ENCODE data around the gene FTO.

DNA sequence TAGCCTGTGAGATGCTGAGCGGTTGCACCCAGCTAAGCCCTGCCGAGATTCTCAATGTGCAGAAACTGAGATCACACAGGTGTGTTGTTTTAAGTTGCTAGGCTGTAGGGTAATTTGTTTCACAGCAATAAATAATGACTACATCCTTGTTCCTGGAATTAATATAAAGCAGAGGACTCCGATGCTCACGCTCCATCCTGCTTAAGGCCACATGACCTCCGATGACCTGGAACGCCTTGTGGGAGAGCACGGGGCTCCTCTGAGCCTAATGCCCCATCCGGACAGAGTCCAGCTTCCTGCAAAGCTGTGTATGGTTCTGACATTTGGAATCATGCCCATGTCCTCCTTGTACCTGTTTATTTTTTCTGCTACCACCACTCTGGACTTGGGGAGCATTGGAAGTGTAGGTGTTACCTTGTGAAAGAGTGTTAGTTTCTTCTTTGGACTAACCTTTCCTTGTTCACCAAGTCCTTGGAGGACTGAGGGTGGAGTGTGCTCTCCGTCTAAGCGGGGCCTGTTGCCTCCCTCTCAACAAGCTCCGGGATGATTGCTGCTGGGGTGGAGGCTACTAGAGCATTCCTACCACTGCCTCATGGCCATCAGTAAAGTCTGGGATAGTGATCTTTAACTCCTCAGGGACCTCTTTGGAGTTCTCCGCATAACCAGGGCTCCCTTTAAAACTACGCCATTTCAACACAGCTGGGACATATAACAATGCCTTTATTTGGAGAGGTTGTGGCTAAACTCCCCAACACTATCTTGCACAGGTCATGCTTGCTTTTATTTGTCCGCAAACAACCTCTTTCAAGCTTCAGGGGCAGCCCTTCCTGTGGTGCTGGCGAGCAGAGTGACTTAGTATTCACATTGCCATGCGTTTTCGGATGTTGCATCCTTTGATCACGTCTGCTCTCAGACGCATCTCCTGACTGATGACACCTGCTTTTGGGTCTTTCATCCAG lies 457.3 kb downstream of the FTO start:
- TF ChIP-seq, protein P1, sequence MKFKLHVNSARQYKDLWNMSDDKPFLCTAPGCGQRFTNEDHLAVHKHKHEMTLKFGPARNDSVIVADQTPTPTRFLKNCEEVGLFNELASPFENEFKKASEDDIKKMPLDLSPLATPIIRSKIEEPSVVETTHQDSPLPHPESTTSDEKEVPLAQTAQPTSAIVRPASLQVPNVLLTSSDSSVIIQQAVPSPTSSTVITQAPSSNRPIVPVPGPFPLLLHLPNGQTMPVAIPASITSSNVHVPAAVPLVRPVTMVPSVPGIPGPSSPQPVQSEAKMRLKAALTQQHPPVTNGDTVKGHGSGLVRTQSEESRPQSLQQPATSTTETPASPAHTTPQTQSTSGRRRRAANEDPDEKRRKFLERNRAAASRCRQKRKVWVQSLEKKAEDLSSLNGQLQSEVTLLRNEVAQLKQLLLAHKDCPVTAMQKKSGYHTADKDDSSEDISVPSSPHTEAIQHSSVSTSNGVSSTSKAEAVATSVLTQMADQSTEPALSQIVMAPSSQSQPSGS (CRISPR knock-in tag; IDR thresholded peaks at IDR 0.05; ENCODE audit: borderline replicate concordance, low read depth): no peak
- TF ChIP-seq, protein P2, sequence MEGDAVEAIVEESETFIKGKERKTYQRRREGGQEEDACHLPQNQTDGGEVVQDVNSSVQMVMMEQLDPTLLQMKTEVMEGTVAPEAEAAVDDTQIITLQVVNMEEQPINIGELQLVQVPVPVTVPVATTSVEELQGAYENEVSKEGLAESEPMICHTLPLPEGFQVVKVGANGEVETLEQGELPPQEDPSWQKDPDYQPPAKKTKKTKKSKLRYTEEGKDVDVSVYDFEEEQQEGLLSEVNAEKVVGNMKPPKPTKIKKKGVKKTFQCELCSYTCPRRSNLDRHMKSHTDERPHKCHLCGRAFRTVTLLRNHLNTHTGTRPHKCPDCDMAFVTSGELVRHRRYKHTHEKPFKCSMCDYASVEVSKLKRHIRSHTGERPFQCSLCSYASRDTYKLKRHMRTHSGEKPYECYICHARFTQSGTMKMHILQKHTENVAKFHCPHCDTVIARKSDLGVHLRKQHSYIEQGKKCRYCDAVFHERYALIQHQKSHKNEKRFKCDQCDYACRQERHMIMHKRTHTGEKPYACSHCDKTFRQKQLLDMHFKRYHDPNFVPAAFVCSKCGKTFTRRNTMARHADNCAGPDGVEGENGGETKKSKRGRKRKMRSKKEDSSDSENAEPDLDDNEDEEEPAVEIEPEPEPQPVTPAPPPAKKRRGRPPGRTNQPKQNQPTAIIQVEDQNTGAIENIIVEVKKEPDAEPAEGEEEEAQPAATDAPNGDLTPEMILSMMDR (IDR thresholded peaks at IDR 0.05): no peak
- TF ChIP-seq, protein P3, sequence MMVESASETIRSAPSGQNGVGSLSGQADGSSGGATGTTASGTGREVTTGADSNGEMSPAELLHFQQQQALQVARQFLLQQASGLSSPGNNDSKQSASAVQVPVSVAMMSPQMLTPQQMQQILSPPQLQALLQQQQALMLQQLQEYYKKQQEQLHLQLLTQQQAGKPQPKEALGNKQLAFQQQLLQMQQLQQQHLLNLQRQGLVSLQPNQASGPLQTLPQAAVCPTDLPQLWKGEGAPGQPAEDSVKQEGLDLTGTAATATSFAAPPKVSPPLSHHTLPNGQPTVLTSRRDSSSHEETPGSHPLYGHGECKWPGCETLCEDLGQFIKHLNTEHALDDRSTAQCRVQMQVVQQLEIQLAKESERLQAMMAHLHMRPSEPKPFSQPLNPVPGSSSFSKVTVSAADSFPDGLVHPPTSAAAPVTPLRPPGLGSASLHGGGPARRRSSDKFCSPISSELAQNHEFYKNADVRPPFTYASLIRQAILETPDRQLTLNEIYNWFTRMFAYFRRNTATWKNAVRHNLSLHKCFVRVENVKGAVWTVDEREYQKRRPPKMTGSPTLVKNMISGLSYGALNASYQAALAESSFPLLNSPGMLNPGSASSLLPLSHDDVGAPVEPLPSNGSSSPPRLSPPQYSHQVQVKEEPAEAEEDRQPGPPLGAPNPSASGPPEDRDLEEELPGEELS (CRISPR knock-in tag; IDR thresholded peaks at IDR 0.05): no peak
- TF ChIP-seq, protein P4, sequence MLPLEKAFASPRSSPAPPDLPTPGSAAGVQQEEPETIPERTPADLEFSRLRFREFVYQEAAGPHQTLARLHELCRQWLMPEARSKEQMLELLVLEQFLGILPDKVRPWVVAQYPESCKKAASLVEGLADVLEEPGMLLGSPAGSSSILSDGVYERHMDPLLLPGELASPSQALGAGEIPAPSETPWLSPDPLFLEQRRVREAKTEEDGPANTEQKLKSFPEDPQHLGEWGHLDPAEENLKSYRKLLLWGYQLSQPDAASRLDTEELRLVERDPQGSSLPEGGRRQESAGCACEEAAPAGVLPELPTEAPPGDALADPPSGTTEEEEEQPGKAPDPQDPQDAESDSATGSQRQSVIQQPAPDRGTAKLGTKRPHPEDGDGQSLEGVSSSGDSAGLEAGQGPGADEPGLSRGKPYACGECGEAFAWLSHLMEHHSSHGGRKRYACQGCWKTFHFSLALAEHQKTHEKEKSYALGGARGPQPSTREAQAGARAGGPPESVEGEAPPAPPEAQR (CRISPR knock-in tag; IDR thresholded peaks at IDR 0.05): no peak
- TF ChIP-seq TCF7 (CRISPR knock-in tag; IDR thresholded peaks at IDR 0.05; ENCODE audit: low read depth) (no peak), FOXJ3 (CRISPR knock-in tag; IDR thresholded peaks at IDR 0.05; ENCODE audit: borderline replicate concordance) (no peak), ETV6 (CRISPR knock-in tag; IDR thresholded peaks at IDR 0.05) (no peak)
- TF ChIP-seq, protein P5, sequence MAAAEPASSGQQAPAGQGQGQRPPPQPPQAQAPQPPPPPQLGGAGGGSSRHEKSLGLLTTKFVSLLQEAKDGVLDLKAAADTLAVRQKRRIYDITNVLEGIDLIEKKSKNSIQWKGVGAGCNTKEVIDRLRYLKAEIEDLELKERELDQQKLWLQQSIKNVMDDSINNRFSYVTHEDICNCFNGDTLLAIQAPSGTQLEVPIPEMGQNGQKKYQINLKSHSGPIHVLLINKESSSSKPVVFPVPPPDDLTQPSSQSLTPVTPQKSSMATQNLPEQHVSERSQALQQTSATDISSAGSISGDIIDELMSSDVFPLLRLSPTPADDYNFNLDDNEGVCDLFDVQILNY (CRISPR knock-in tag; IDR thresholded peaks at IDR 0.05): no peak
- TF ChIP-seq, protein P6, sequence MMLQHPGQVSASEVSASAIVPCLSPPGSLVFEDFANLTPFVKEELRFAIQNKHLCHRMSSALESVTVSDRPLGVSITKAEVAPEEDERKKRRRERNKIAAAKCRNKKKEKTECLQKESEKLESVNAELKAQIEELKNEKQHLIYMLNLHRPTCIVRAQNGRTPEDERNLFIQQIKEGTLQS (CRISPR knock-in tag; conservative IDR thresholded peaks at IDR 0.05): no peak
- TF ChIP-seq, protein P7, sequence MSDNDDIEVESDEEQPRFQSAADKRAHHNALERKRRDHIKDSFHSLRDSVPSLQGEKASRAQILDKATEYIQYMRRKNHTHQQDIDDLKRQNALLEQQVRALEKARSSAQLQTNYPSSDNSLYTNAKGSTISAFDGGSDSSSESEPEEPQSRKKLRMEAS (CRISPR knock-in tag; IDR thresholded peaks at IDR 0.05): no peak
